ENCODE measurements around the gene A3GALT2. TPM values are rescaled to one million over a fixed set of nuclear protein-coding genes. Genes with fewer than 3 reads are reported as not detected.

The A3GALT2 gene
- polyA plus RNA-seq, 1 donor from 2014 or later, result 0.35 TPM

GRCh38 chr1:33301273-33301984 lies 19.5 kb downstream of the A3GALT2 start:
- no peak overlapping the region for H3K4me3 ChIP-seq (ENCODE audit: low read length)
- no peaks in the 10 kb centered on the region for H3K9me2 ChIP-seq (ENCODE audit: insufficient read depth, low read length)
- no peak overlapping the region for H3K27ac ChIP-seq (ENCODE audit: low read length)
- no peak overlapping the region for H2AFZ ChIP-seq (ENCODE audit: low read depth, low read length)
- H4K20me1 ChIP-seq (ENCODE audit: insufficient read depth), result no peaks in the 10 kb centered on the region
- H3K9ac ChIP-seq (ENCODE audit: low read length), result no peak overlapping the region
- no peak for TF ChIP-seq EZH2 (IDR thresholded peaks at IDR 0.05; ENCODE audit: borderline replicate concordance, insufficient read depth, low read length, poor library complexity, severe bottlenecking)
- no peak for TF ChIP-seq EP300 (conservative IDR thresholded peaks at IDR 0.05; ENCODE audit: poor library complexity, severe bottlenecking)
- TF ChIP-seq, protein P1, sequence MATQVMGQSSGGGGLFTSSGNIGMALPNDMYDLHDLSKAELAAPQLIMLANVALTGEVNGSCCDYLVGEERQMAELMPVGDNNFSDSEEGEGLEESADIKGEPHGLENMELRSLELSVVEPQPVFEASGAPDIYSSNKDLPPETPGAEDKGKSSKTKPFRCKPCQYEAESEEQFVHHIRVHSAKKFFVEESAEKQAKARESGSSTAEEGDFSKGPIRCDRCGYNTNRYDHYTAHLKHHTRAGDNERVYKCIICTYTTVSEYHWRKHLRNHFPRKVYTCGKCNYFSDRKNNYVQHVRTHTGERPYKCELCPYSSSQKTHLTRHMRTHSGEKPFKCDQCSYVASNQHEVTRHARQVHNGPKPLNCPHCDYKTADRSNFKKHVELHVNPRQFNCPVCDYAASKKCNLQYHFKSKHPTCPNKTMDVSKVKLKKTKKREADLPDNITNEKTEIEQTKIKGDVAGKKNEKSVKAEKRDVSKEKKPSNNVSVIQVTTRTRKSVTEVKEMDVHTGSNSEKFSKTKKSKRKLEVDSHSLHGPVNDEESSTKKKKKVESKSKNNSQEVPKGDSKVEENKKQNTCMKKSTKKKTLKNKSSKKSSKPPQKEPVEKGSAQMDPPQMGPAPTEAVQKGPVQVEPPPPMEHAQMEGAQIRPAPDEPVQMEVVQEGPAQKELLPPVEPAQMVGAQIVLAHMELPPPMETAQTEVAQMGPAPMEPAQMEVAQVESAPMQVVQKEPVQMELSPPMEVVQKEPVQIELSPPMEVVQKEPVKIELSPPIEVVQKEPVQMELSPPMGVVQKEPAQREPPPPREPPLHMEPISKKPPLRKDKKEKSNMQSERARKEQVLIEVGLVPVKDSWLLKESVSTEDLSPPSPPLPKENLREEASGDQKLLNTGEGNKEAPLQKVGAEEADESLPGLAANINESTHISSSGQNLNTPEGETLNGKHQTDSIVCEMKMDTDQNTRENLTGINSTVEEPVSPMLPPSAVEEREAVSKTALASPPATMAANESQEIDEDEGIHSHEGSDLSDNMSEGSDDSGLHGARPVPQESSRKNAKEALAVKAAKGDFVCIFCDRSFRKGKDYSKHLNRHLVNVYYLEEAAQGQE (IDR thresholded peaks at IDR 0.05; ENCODE audit: borderline replicate concordance), result no peak
- no peak for TF ChIP-seq SMC3 (conservative IDR thresholded peaks at IDR 0.05; ENCODE audit: poor library complexity)
- no peak for TF ChIP-seq RAD21 (conservative IDR thresholded peaks at IDR 0.05)
- no peak for TF ChIP-seq CTCF (IDR thresholded peaks at IDR 0.05; ENCODE audit: poor library complexity, severe bottlenecking)
- TF ChIP-seq MXI1 (conservative IDR thresholded peaks at IDR 0.05; ENCODE audit: poor library complexity, severe bottlenecking), result no peak
- no peak for TF ChIP-seq POLR2AphosphoS5 (IDR thresholded peaks at IDR 0.05)
- TF ChIP-seq TAF1 (IDR thresholded peaks at IDR 0.05; ENCODE audit: low read depth), result no peak
- no peak overlapping the region for H3K4me2 ChIP-seq (ENCODE audit: low read length)
- no peaks in the 10 kb centered on the region for H3K27me3 ChIP-seq (ENCODE audit: insufficient read depth, low read depth, low read length)
- H3K79me2 ChIP-seq (replicated peaks; ENCODE audit: insufficient read depth, low read length), result no peaks in the 10 kb centered on the region
- no peaks in the 10 kb centered on the region for H3K9me3 ChIP-seq (ENCODE audit: low read length)
- H3K36me3 ChIP-seq (ENCODE audit: insufficient read depth, low read length), result no peaks in the 10 kb centered on the region
- no peaks in the 10 kb centered on the region for H3F3A ChIP-seq (ENCODE audit: insufficient read depth, low read length, poor library complexity, severe bottlenecking)

GRCh38 chr1:33300673-33301072 lies 20.2 kb downstream of the A3GALT2 start:
- H3K9me3 ChIP-seq (ENCODE audit: low read length), result no peaks in the 10 kb centered on the region
- H3K9me2 ChIP-seq (ENCODE audit: insufficient read depth, low read length), result no peaks in the 10 kb centered on the region
- no peaks in the 10 kb centered on the region for H3F3A ChIP-seq (ENCODE audit: insufficient read depth, low read length, poor library complexity, severe bottlenecking)
- H3K9ac ChIP-seq (ENCODE audit: low read length), result no peak overlapping the region
- no peak overlapping the region for H3K27ac ChIP-seq (ENCODE audit: low read length)
- H3K4me3 ChIP-seq (ENCODE audit: low read length), result no peak overlapping the region
- H3K36me3 ChIP-seq (ENCODE audit: insufficient read depth, low read length), result no peaks in the 10 kb centered on the region
- H2AFZ ChIP-seq (ENCODE audit: low read depth, low read length), result no peak overlapping the region
- TF ChIP-seq EP300 (conservative IDR thresholded peaks at IDR 0.05; ENCODE audit: poor library complexity, severe bottlenecking) (no peak), POLR2AphosphoS5 (IDR thresholded peaks at IDR 0.05) (no peak), TAF1 (IDR thresholded peaks at IDR 0.05; ENCODE audit: low read depth) (no peak), CTCF (IDR thresholded peaks at IDR 0.05; ENCODE audit: poor library complexity, severe bottlenecking) (no peak), RAD21 (conservative IDR thresholded peaks at IDR 0.05) (no peak), SMC3 (conservative IDR thresholded peaks at IDR 0.05; ENCODE audit: poor library complexity) (no peak), MXI1 (conservative IDR thresholded peaks at IDR 0.05; ENCODE audit: poor library complexity, severe bottlenecking) (no peak), EZH2 (IDR thresholded peaks at IDR 0.05; ENCODE audit: borderline replicate concordance, insufficient read depth, low read length, poor library complexity, severe bottlenecking) (no peak)
- TF ChIP-seq, protein P1 (IDR thresholded peaks at IDR 0.05; ENCODE audit: borderline replicate concordance), result no peak
- no peaks in the 10 kb centered on the region for H4K20me1 ChIP-seq (ENCODE audit: insufficient read depth)
- no peaks in the 10 kb centered on the region for H3K27me3 ChIP-seq (ENCODE audit: insufficient read depth, low read depth, low read length)
- H3K79me2 ChIP-seq (replicated peaks; ENCODE audit: insufficient read depth, low read length), result no peaks in the 10 kb centered on the region
- H3K4me2 ChIP-seq (ENCODE audit: low read length), result no peak overlapping the region
